NT2/D1 (cell line): ENCODE data around the gene CREB5.

ENCODE experiments used
- SUZ12 ChIP-seq: IDR thresholded peaks from 2 replicates; pipeline ENCODE4 v1.6.1; 2011; ENCODE audit not compliant: insufficient read length, insufficient read depth; ENCODE audit errors: extremely low read depth
- YY1 ChIP-seq: IDR thresholded peaks from 2 replicates; pipeline ENCODE4 v1.6.1; 2011; ENCODE audit not compliant: insufficient read length, insufficient read depth
- ZNF274 ChIP-seq: IDR thresholded peaks from 2 replicates; pipeline ENCODE4 v1.6.1; 2011; ENCODE audit warnings: mild to moderate bottlenecking, low read depth, low read length

DNA sequence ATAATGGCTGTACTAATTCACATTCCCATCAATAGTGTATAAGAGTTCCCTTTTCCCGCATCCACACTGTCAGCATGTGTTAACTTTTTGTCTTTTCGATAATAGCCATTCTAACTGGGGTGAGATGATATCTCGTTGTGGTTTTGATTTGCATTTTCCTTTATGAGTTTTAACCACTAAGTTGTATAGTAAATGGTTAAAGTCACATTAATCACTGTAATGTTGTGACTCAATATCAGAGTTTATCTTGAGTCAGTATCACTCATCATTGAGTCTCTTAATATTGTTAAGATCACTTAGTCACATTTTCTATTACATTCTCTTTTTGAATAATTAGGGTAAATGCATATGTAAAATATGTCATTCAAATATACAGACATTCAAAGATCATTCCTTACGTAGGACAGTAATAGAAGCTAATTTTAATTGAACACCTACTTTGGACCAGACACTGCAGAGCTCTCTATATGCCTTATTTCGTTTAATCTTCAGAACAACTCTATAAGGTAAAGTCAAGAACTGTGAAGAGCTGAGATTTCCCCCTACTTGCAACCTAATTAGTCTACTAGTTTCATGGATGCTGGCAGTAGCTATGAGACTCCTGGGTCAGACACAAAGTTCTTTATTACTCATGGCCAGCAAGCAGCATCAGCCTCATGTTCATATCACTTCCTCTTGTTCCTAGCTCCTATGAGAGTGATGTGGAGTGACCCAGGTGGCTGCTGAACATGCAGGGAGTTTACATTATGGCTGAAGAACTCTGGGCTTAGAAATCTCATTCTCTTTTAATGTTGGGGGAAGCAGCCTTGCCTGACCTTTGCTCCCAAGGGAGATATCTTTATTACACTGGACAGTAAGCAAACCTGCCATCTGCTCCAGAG is 30.5 kb downstream of the CREB5 start:
- no peak for TF ChIP-seq SUZ12
- no peak for TF ChIP-seq YY1
- no peak for TF ChIP-seq ZNF274
